ENCODE results near the gene SELENOH. TPM values are rescaled to one million over a fixed set of nuclear protein-coding genes. Genes with fewer than 3 reads are reported as not detected.
A peak's percentile ranks its signal among the peaks of the same experiment; 100 is the strongest.

SELENOH gene
- total RNA-seq, 2 experiments from 2014 or later = 48.0 to 48.5 TPM

DNA sequence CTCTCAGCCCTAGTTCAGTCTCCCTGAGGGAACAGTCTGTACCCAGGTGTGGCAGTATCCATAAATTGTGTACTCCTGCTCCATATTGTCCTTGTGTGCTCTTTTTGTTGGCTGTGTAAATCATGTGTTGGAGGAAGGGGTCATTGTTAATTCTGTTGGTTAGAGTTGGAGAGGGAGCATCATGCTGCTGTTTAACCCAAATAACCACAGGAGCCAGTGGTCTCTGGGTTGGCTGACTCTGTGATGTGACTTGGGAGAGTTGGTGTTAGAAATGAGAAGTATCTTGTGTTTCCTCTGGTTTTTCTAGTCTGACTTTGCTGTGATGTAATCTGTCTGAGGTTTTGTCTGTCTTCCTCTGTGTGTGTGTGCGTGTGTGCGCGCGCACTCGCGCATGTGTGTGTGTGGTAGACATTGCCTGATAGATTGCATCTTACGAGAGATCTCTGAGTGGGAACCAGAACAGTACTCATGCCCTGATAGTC is 50.8 kb downstream of the SELENOH start:
- H3K9me3 ChIP-seq (ENCODE audit: control insufficient read depth in 1 of 2, insufficient read depth in 1 of 2, low read length in 2 of 2) = no peaks in the 10 kb centered on the region
- DNase-seq (peak; percentile 76 to 97 (median 84)), ATAC-seq (ENCODE audit: poor library complexity) (peak; percentile 94)
- H3K27ac ChIP-seq (ENCODE audit: low read depth in 1 of 2, low read length in 2 of 2) = peak overlapping the region; percentile 79 to 83
- peaks cover 8% of the 10 kb centered on the region for H3K36me3 ChIP-seq (ENCODE audit: insufficient read depth, low read length)
- intact Hi-C loops (cut with DNase I, micrococcal nuclease) = loop anchor here in 1 of 2 experiments (1.0 to 5.0 kb wide), 4 partner anchors 51 to 785 kb away; partner anchors contain the start of genes LPXN, MED19, SELENOH and TMX2
- no peaks in the 10 kb centered on the region for H3K27me3 Mint-ChIP-seq
- peak overlapping the region; percentile 80 for H3K4me3 Mint-ChIP-seq
- H3K4me3 ChIP-seq (ENCODE audit: low read length) = peak overlapping the region; percentile 21
- ChIA-PET POLR2A (interaction anchor here (1.9 kb wide), 1 partner anchor 51 kb away, joined by 13 read pairs; the partner anchor contains the start of gene SELENOH), CTCF (interaction anchor here (1.7 kb wide), 1 partner anchor 8 kb away, joined by 8 read pairs; no protein-coding TSS in a partner anchor)
- H3K36me3 Mint-ChIP-seq (ENCODE audit: low read depth) = peaks cover 21% of the 10 kb centered on the region
- H3K27ac Mint-ChIP-seq = peak overlapping the region; percentile 95
- peaks cover 31% of the 10 kb centered on the region for H3K4me1 ChIP-seq (ENCODE audit: insufficient read depth, low read length)
- H3K4me1 Mint-ChIP-seq (ENCODE audit: low read depth) = peaks cover 34% of the 10 kb centered on the region
- no peaks in the 10 kb centered on the region for H3K9me3 Mint-ChIP-seq
- TF ChIP-seq CTCF (IDR thresholded peaks at IDR 0.05) = no peak
- no peaks in the 10 kb centered on the region for H3K27me3 ChIP-seq (ENCODE audit: control insufficient read depth in 1 of 2, insufficient read depth in 2 of 2, low read length in 2 of 2)

GRCh38 chr11:57792870-57793269 is 51.6 kb downstream of the SELENOH start:
- H3K4me3 ChIP-seq (ENCODE audit: low read length) = peak overlapping the region; percentile 21
- ChIA-PET CTCF (no interaction called here), POLR2A (interaction anchor here (1.9 kb wide), 1 partner anchor 51 kb away, joined by 13 read pairs; the partner anchor contains the start of gene SELENOH)
- Mint-ChIP-seq H3K4me3 (peak overlapping the region; percentile 70), H3K9me3 (no peaks in the 10 kb centered on the region), H3K27me3 (no peaks in the 10 kb centered on the region), H3K27ac (peak overlapping the region; percentile 95), H3K4me1 (ENCODE audit: low read depth) (peaks cover 34% of the 10 kb centered on the region), H3K36me3 (ENCODE audit: low read depth) (peaks cover 21% of the 10 kb centered on the region)
- no peaks in the 10 kb centered on the region for H3K27me3 ChIP-seq (ENCODE audit: control insufficient read depth in 1 of 2, insufficient read depth in 2 of 2, low read length in 2 of 2)
- DNase-seq = peak in 3 of 14 experiments; percentile 49 to 71 (median 69)
- ATAC-seq (ENCODE audit: poor library complexity) = no peak
- TF ChIP-seq CTCF (IDR thresholded peaks at IDR 0.05) = no peak
- H3K27ac ChIP-seq (ENCODE audit: low read depth in 1 of 2, low read length in 2 of 2) = peak overlapping the region; percentile 79 to 83
- intact Hi-C loops (cut with DNase I, micrococcal nuclease) = loop anchor here in 1 of 2 experiments (1.0 to 5.0 kb wide), 4 partner anchors 52 to 784 kb away; partner anchors contain the start of genes LPXN, MED19, SELENOH and TMX2
- peaks cover 8% of the 10 kb centered on the region for H3K36me3 ChIP-seq (ENCODE audit: insufficient read depth, low read length)
- peaks cover 31% of the 10 kb centered on the region for H3K4me1 ChIP-seq (ENCODE audit: insufficient read depth, low read length)
- H3K9me3 ChIP-seq (ENCODE audit: control insufficient read depth in 1 of 2, insufficient read depth in 1 of 2, low read length in 2 of 2) = no peaks in the 10 kb centered on the region

Other genes with a start within 250 kb of the SELENOH start
- gene SLC43A1, start 225.8 kb upstream of the SELENOH start, total RNA-seq = 1 to 10 TPM; 3.1 to 4.2 TPM
- gene TIMM10, start 210.7 kb upstream of the SELENOH start, total RNA-seq = 10 to 100 TPM; 28.0 TPM
- gene SMTNL1, start 203.9 kb upstream of the SELENOH start, total RNA-seq = not detected
- 10 to 100 TPM; 35.0 to 36.2 TPM for gene UBE2L6, start 173.8 kb upstream of the SELENOH start, total RNA-seq
- gene SERPING1, start 143.8 kb upstream of the SELENOH start, total RNA-seq = under 1 TPM in 1 of 2 experiments, not detected in 1; 0.53 TPM
- gene YPEL4, start 91.6 kb upstream of the SELENOH start, total RNA-seq = 1 to 10 TPM; 5.6 to 7.3 TPM
- 10 to 100 TPM; 21.8 to 24.2 TPM for gene CLP1, start 83.7 kb upstream of the SELENOH start, total RNA-seq
- gene ZDHHC5, start 73.4 kb upstream of the SELENOH start, total RNA-seq = 10 to 100 TPM; 59.7 to 61.1 TPM
- gene MED19, start 29.3 kb upstream of the SELENOH start, total RNA-seq = 10 to 100 TPM; 13.7 to 14.9 TPM
- 10 to 100 TPM; 30.0 to 30.5 TPM for gene TMX2, start 28.9 kb upstream of the SELENOH start, total RNA-seq
- not detected for gene BTBD18, start 10.3 kb downstream of the SELENOH start, total RNA-seq
- gene CTNND1, start 20.3 kb downstream of the SELENOH start, total RNA-seq = 10 to 100 TPM; 12.4 to 12.5 TPM

Data from CD4-positive, alpha-beta T cell (primary cell).